CD14-positive monocyte (primary cell): ENCODE data around the gene TOR1B. TPM values are rescaled to one million over a fixed set of nuclear protein-coding genes. Genes with fewer than 3 reads are reported as not detected.

Experiments
- DNase-seq, 3 donors: peaks; one replicate each; pipeline ENCODE4 v3.0.0-alpha.2; 2011 to 2022
- H2AFZ ChIP-seq: 2 replicates; pipeline ENCODE4 v1.6.0; 2012; ENCODE audit warnings: mild to moderate bottlenecking, low read depth, low read length, inconsistent platforms; ENCODE audit not compliant: insufficient read depth, poor library complexity, severe bottlenecking
- H3K27ac ChIP-seq, 2 donors: 1 replicate in 1 of 2; 2 replicates in 1 of 2; pipeline ENCODE4 v1.5.1; 2012 to 2013; ENCODE audit warnings: low read length in 2 of 2, control low read depth in 1 of 2, inconsistent platforms in 1 of 2, low read depth in 1 of 2, mild to moderate bottlenecking in 1 of 2
- H3K27me3 ChIP-seq, 2 donors: one replicate each; pipeline versions ENCODE4 v1.6.0 to v1.6.1; 2011 to 2013; ENCODE audit warnings: low read length in 2 of 2; ENCODE audit not compliant: control insufficient read depth in 2 of 2, insufficient read depth in 2 of 2
- H3K36me3 ChIP-seq, 2 donors: replicated peaks in 1 of 2; 1 replicate in 1 of 2; 2 replicates in 1 of 2; pipeline versions ENCODE4 v1.5.1 to v1.6.1; 2012 to 2013; ENCODE audit warnings: low read length in 2 of 2, control low read depth in 1 of 2, inconsistent platforms in 1 of 2, mild to moderate bottlenecking in 1 of 2; ENCODE audit not compliant: insufficient read depth in 2 of 2, control insufficient read depth in 1 of 2
- H3K4me1 ChIP-seq, 2 donors: 1 replicate in 1 of 2; 2 replicates in 1 of 2; pipeline versions ENCODE4 v1.5.1 to v1.6.1; 2012 to 2013; ENCODE audit warnings: low read length in 2 of 2, control low read depth in 1 of 2, inconsistent platforms in 1 of 2, mild to moderate bottlenecking in 1 of 2, moderate library complexity in 1 of 2; ENCODE audit not compliant: insufficient read depth in 2 of 2, control insufficient read depth in 1 of 2
- H3K4me2 ChIP-seq: replicated peaks from 2 replicates; pipeline ENCODE3; 2012; ENCODE audit warnings: low read length, moderate library complexity, mild to moderate bottlenecking; ENCODE audit not compliant: poor library complexity, severe bottlenecking; ENCODE audit errors: extremely low read depth
- H3K4me3 ChIP-seq, 3 experiments: fragments of 200-600 bp in 1 of 3; sonication (generic) in 1 of 3; replicated peaks in 1 of 3; 1 replicate in 2 of 3; 2 replicates in 1 of 3; pipeline ENCODE4 v1.5.1; 2011 to 2013; ENCODE audit warnings: low read length in 3 of 3, mild to moderate bottlenecking in 3 of 3, control low read depth in 2 of 3, low read depth in 2 of 3, inconsistent platforms in 1 of 3, moderate library complexity in 1 of 3
- H3K79me2 ChIP-seq: 2 replicates; pipeline ENCODE4 v1.6.0; 2012; ENCODE audit warnings: mild to moderate bottlenecking, control low read depth, inconsistent platforms, low read length, moderate library complexity; ENCODE audit not compliant: insufficient read depth
- H3K9ac ChIP-seq: 2 replicates; pipeline ENCODE4 v1.6.0; 2017; ENCODE audit warnings: low read length, mild to moderate bottlenecking; ENCODE audit not compliant: insufficient read depth, poor library complexity, severe bottlenecking
- H3K9me3 ChIP-seq, 2 donors: replicated peaks in 1 of 2; 1 replicate in 1 of 2; 2 replicates in 1 of 2; pipeline versions ENCODE4 v1.5.1 to v1.6.1; 2012 to 2013; ENCODE audit warnings: low read length in 2 of 2, control low read depth in 1 of 2; ENCODE audit not compliant: control insufficient read depth in 1 of 2, insufficient read depth in 1 of 2
- H4K20me1 ChIP-seq: 2 replicates; pipeline ENCODE4 v1.6.0; 2012; ENCODE audit warnings: mild to moderate bottlenecking, low read length, control low read depth, moderate library complexity; ENCODE audit not compliant: insufficient read depth
- H3K27ac Mint-ChIP-seq, 7 donors: one replicate each; pipeline ENCODE4 v1.8.0; 2020; ENCODE audit warnings: mild to moderate bottlenecking in 7 of 7, mixed read lengths in 7 of 7, moderate library complexity in 6 of 7, inconsistent platforms in 2 of 7
- H3K27me3 Mint-ChIP-seq, 3 donors: one replicate each; pipeline ENCODE4 v1.8.0; 2021 to 2022; ENCODE audit warnings: low read depth in 3 of 3, mild to moderate bottlenecking in 3 of 3, mixed read lengths in 3 of 3, moderate library complexity in 3 of 3, inconsistent platforms in 1 of 3
- H3K36me3 Mint-ChIP-seq, 2 donors: one replicate each; pipeline ENCODE4 v1.8.0; 2020; ENCODE audit warnings: mixed read lengths in 2 of 2, inconsistent platforms in 1 of 2, mild to moderate bottlenecking in 1 of 2
- H3K4me1 Mint-ChIP-seq: one replicate; pipeline ENCODE4 v1.8.0; 2020; ENCODE audit warnings: mild to moderate bottlenecking, mixed read lengths
- H3K4me3 Mint-ChIP-seq, 2 donors: one replicate each; pipeline ENCODE4 v1.8.0; 2020; ENCODE audit warnings: mild to moderate bottlenecking in 2 of 2, mixed read lengths in 2 of 2, moderate library complexity in 1 of 2
- H3K9me3 Mint-ChIP-seq, 7 donors: one replicate each; pipeline ENCODE4 v1.8.0; 2020 to 2022; ENCODE audit warnings: mixed read lengths in 7 of 7, mild to moderate bottlenecking in 6 of 7, moderate library complexity in 6 of 7, inconsistent platforms in 2 of 7
- WGBS: methylation state at CpG from one replicate; pipeline ENCODE4 v1.1.5; 2013; ENCODE audit warnings: missing lambda C conversion rate; ENCODE audit not compliant: insufficient coverage; 5-methylcytosine and 5-hydroxymethylcytosine counted together
- intact Hi-C, 2 donors: fragments of 100-400 bp; cut with micrococcal nuclease; formaldehyde crosslinking; loops; one replicate each; pipeline versions ENCODE4 v1.15.0 to v1.15.1; 2023
- polyA plus RNA-seq, 3 donors: library from polyadenylated mRNA; depleted of rRNA in 1 of 3; unstranded in 2 of 3; stranded (reverse) in 1 of 3; fragments of 300-500 nt in 2 of 3; fragments of >200 nt in 1 of 3; fragmentation: Illumina TruSeq in 2 of 3; gene quantifications; 1 replicate in 2 of 3; 2 replicates in 1 of 3; pipeline ENCODE4 v1.2.3, GENCODE V29; 2012 to 2021
- TF ChIP-seq, protein P1 (sequence below): fragments of 200-600 bp; IDR thresholded peaks from one replicate; pipeline ENCODE4 v1.8.0; 2022; ENCODE audit warnings: antibody characterized with exemption, mild to moderate bottlenecking

The TOR1B gene
- polyA plus RNA-seq, 3 donors = 15.8 to 22.5 (median 18.0) TPM

DNA sequence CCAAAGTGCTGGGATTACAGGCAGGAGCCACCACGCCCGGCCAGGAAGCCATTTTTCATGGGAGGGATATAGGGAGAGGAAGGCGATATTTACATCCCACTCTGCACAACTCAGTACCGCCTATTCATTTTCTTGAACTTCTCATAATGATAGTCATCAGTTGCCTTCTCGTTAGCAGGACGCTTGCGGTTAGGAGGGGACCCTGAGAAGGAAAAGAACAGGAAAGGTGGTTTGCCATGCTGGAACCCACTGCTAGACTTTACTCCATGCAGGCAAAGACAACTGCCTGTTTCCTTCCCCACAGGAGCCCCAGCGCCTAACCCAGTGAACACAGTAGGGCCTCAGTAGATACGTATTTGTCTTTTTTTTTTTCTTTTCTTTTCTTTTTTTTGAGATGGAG lies 25.1 kb downstream of the TOR1B start:
- Histone ChIP-seq H3K4me3 (no peak overlapping the region), H3K27ac (no peak overlapping the region), H2AFZ (no peak overlapping the region), H3K9ac (no peak overlapping the region), H3K27me3 (no peaks in the 10 kb centered on the region), H3K36me3 (peaks cover 55 to 67% of the 10 kb centered on the region in 2 donors), H3K4me2 (no peak overlapping the region), H3K9me3 (no peaks in the 10 kb centered on the region), H3K4me1 (peaks cover 2 to 5% of the 10 kb centered on the region in 2 donors), H4K20me1 (no peaks in the 10 kb centered on the region), H3K79me2 (peaks cover 11% of the 10 kb centered on the region)
- DNase-seq = no peak
- TF ChIP-seq, protein P1, sequence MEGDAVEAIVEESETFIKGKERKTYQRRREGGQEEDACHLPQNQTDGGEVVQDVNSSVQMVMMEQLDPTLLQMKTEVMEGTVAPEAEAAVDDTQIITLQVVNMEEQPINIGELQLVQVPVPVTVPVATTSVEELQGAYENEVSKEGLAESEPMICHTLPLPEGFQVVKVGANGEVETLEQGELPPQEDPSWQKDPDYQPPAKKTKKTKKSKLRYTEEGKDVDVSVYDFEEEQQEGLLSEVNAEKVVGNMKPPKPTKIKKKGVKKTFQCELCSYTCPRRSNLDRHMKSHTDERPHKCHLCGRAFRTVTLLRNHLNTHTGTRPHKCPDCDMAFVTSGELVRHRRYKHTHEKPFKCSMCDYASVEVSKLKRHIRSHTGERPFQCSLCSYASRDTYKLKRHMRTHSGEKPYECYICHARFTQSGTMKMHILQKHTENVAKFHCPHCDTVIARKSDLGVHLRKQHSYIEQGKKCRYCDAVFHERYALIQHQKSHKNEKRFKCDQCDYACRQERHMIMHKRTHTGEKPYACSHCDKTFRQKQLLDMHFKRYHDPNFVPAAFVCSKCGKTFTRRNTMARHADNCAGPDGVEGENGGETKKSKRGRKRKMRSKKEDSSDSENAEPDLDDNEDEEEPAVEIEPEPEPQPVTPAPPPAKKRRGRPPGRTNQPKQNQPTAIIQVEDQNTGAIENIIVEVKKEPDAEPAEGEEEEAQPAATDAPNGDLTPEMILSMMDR = no peak
- Mint-ChIP-seq H3K4me1 (peaks cover 1% of the 10 kb centered on the region), H3K9me3 (no peaks in the 10 kb centered on the region), H3K27me3 (peaks cover 0 to 1% (median 0%) of the 10 kb centered on the region in 3 donors), H3K27ac (peak overlapping the region in 2 of 7 donors; percentile 32 to 58), H3K36me3 (peaks cover 50 to 58% of the 10 kb centered on the region in 2 donors), H3K4me3 (no peak overlapping the region)
- WGBS = 33% methylated on average over 1 of the region's 9 CpGs
- intact Hi-C loops = no loop called here

DNA sequence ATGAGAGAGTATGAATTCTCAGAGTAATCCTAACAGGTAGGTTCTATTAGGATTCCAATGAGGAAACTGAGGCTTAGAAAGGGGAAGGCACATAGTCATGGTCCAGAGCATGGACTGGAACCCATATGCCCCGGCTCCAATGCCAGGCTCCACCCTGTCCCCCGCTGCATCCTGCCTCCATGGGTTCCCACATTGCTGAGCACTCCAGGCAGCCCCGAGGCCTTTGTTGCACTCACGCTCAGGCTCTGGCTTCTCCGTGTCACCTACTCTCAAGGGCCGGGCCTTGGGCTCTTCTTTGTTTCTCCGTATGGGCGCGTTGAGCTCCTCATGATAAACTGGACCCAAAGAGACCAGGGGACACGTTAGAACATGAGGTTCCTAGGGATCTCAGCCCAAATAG lies 26.0 kb downstream of the TOR1B start:
- no peak overlapping the region for H3K4me2 ChIP-seq
- no peak overlapping the region for H3K4me3 Mint-ChIP-seq
- peak overlapping the region in 1 of 7 donors; percentile 4 for H3K27ac Mint-ChIP-seq
- peaks cover 56 to 64% of the 10 kb centered on the region in 2 donors for H3K36me3 Mint-ChIP-seq
- no peak overlapping the region for H3K4me3 ChIP-seq
- peaks cover 7% of the 10 kb centered on the region for H4K20me1 ChIP-seq
- no peak for DNase-seq
- peaks cover 14% of the 10 kb centered on the region for H3K79me2 ChIP-seq
- H2AFZ ChIP-seq = no peak overlapping the region
- no peak overlapping the region for H3K9ac ChIP-seq
- no peaks in the 10 kb centered on the region for H3K27me3 Mint-ChIP-seq
- peaks cover 3 to 6% of the 10 kb centered on the region in 2 donors for H3K4me1 ChIP-seq
- peaks cover 5% of the 10 kb centered on the region for H3K4me1 Mint-ChIP-seq
- H3K27ac ChIP-seq = no peak overlapping the region
- intact Hi-C loops = no loop called here
- no peaks in the 10 kb centered on the region for H3K9me3 Mint-ChIP-seq
- peaks cover 57 to 74% of the 10 kb centered on the region in 2 donors for H3K36me3 ChIP-seq
- WGBS = 98% methylated on average over 10 of the region's 10 CpGs
- H3K9me3 ChIP-seq = no peaks in the 10 kb centered on the region
- no peaks in the 10 kb centered on the region for H3K27me3 ChIP-seq
- TF ChIP-seq, protein P1 = no peak
